SW480 (cell line): ENCODE results near the gene PPFIBP1.
"Not testable (repeated sequence)": the region's sequence is repeated elsewhere in the genome, so short reads cannot be mapped to it uniquely, and the experiment has no call there.

Experiments
- DNase-seq: peaks from one replicate; pipeline ENCODE4 v3.0.0-alpha.2; 2016; ENCODE audit warnings: low spot score

The PPFIBP1 gene

DNA sequence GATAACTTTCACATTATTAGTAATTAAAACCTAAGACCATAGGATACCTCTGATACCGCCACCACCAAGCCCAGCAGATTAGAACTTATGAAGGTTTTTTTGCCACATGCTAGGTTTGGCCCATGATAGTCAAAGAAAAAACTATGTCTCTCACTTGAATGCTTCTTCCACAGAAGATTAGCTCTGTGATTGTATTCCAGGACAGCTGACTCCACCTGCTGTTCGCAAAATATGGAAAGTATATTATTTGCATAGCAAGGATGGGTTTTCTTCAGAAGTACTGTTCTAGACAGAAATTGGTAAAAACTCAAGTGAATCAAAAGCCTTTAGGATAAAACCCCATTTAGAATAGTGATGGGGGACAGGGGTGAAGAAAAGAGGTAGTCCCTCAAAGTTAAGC lies 42.2 kb downstream of the PPFIBP1 start:
- no peak for DNase-seq

- DNase-seq = no peak
Observed at GRCh38 chr12:27566626-27567025, 42.6 kb downstream of the PPFIBP1 start.

DNA sequence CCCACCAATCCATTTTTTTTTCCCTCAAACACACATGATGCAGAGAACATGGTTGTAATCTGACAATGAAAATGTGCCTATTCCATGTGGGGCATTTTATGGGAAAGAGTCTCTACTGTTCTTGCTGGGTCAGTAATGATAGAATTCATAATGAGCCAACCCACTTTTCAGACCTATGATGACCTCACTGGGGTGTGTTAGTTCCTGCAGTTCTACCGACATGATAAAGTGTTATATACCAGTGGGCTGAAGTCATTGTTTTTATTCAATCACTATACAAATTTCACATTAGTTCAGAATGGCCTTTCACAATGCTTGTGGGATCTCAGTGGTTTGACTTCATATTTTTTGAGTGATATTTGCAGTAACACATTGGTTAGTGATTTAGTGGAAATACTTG lies 47.5 kb downstream of the PPFIBP1 start:
- peak; percentile 62 for DNase-seq

- DNase-seq = no peak
Observed at GRCh38 chr12:27572486-27573255, 48.7 kb downstream of the PPFIBP1 start.

DNA sequence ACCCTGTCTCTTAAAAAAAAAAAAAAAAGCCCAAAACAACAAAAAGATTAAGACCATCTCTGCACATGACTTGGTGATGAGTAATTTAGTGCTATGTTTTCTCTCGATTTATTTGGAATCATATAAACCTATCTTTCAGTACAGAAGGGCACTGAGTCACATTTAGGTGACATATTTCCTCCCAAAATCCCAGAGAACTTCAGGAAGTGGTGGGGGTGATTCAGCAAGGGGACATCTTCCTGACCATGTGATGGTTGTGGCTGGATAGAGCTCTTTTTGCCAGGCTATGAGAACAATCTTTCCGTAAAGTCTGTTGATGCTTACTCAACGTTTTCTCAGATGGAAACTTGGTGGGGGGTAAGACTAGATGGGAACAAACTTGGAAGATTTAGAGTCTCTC lies 50.0 kb downstream of the PPFIBP1 start:
- peak; percentile 87 for DNase-seq

- no peak for DNase-seq
Observed at GRCh38 chr12:27575090-27575761, 51.2 kb downstream of the PPFIBP1 start.

- no peak for DNase-seq
Observed at GRCh38 chr12:27575762-27576118, 51.7 kb downstream of the PPFIBP1 start.

DNA sequence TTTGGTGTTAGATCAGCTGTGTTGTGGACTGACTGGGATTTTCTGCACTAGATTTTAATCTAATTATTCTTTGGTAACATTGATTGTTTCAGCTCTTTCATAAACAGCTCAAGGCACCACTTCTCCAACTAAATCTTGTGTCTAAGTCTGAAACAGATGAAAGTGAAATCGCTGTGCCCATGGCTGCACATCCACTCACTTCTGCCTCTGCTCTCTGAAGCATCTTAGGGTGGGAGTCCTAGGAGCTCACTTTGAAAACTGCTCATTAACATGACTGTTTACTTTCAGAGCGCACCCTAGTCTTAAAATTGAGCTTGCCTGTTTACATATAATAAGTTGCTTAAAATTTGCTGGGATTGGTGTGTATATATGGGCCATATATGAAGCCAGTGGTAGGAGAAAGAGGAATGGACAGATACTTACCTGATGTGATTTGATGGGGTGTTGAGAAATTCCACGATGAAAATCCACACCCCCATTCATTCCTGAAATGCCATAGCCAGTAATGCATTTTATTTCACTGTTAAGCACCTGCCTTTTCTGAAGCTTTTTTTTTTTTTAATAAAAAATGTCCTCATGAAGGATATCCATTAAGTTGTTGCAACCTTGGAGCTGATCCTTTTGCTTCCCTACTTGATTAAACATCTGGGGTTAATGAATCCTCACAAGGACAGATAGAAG lies 52.8 kb downstream of the PPFIBP1 start:
- no peak for DNase-seq

DNA sequence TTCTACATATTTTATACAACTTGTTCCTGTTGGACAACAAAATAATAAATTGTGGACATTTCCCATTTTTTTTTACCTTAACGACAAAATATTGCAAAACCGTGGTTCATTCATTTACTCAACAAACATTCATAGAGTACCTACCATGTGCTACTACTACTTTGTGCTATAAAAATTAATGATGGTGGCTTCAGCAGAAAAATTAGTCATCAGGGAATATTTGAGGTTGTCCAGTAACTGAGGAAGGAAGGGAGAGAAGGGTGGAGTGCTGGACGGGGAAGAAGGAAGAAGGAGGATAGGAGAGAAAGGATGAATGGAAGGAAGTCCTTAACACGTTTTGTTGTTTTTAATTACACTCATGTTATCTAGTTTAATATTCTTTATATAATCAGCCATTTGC lies 53.7 kb downstream of the PPFIBP1 start:
- DNase-seq = no peak

GRCh38 chr12:27578689-27579372 lies 54.8 kb downstream of the PPFIBP1 start:
- no peak for DNase-seq

DNA sequence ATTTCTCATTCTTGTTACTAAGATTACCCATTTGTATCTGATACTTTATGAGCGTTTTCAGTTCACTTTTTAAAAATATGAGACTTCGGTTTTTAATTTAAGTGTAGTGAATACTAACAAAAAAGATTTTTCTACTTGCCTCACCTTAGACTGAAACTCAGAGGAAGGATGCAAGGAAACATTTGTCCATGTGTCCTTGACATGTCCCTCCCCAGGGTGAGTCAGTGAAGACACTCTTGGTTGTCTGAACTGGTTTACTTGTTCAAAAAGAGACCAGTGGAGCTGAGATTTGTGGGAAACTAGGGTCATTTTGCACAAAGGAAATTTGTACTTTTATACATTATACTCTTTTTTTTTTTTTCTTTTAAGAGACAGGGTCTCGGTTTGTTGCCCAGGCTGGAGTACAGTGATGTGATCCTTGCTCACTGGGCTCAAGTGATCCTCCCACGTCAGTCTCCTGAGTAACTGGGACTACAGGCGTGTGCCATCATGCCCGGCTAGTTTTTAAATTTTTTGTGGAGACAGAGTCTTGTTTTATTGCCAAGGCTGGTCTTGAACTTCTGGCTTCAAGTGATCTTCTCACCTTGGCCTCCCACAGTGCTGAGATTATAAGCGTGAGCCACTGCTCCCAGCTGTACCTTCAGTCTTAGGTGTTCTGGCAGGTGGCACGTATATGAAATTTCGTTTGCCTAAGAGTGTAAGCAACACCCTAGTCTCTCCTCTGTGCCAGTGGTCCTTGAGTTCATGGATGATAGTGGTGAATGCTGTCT lies 56.7 kb downstream of the PPFIBP1 start:
- DNase-seq = no peak

DNA sequence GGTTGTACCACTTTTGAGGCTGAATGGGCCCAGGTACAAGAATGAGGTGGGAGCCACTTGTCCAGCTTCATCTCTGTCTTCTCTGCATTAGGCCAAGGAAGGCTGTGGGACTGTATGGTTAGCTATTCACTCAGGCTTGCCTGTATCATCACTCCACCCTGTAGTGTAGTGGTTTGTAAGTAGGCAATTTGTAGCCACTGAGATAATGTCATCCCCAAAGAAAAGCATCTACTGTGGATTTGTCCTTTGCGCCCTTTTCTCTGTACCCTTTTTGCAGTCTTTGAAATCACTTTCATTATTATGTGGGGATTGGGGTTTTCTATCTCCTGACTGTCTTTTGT lies 57.3 kb downstream of the PPFIBP1 start:
- DNase-seq = not testable (repeated sequence)

DNA sequence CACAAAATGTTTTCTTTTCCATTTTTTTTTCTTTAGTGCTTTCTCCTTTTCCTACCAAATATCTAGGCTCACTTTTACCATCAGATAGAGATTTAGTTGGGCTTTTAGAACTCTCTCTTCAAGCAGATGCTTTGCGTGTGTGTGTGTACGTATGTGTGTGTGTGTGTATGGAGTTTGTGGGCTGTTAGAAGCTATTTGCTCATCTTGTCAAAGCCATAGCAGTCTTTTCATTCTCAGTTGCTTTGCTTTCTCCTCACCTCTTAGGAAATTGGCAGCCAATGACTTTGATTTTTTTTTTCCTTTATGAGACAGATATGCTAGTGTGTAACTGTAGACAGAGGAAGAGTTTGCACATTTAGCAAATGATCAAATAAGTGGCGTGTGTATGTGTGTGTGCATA lies 57.8 kb downstream of the PPFIBP1 start:
- DNase-seq = not testable (repeated sequence)

GRCh38 chr12:27582445-27582844 lies 58.4 kb downstream of the PPFIBP1 start:
- DNase-seq = not testable (repeated sequence)

DNA sequence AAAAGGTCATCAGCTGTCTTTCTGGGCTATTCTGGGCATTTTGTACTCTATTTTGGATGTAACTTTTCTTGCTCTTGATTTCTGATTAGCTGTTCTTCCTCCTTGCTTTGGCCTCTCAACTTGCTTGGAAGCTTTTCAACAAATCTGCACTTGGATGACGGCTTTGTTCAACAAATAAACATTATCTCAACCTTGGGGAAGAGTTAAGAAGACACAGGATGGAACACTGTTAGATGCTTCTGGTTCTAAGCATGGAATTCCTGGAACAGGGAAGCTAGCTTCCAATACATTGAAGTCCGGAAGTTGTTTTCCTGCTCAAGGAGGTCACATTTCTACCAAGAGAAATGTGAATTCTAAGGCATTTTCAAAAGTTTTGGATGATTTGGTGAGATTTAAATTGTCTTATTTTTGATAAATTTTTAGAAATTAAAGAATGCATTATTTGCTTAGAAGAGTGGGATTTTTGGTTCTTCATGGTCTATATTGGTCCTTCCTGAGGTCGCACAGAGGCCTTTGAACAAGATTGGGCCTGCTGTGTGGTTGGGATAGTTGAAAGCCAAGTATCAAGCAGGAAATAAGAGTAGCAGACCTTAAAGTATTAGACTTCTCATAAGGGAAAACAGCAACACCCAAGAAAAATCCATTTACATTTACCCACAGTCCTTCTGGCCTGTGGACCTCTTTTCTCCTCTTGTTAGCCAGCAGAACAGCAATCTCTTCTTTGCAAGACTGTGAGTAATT lies 59.2 kb downstream of the PPFIBP1 start:
- no peak for DNase-seq

GRCh38 chr12:27583981-27584380 lies 60.0 kb downstream of the PPFIBP1 start:
- no peak for DNase-seq

DNA sequence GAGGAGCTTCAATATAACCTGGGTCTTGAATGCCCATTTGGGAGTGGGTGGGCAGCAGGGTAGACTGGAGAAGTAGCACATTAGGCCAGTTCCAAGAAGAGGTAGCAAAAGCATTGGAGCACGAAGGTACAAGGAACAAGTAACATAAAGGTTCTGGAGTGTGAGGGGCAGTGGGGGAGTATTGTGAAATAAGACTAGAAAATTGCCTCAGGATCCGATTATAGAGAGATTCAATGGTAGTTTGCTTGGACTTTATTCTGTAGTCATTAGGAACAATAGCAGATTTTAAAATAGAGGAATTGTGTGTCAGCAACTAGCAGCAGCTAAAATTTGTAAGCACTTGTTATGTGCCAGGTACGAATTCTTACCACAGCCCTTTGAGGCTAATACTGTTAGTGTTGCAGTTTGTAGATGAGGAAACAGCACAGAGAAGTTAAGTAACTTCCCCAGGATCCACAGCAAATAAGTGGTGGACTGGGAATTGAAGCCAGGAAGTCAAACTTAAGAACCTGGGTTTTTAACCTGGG lies 61.8 kb downstream of the PPFIBP1 start:
- DNase-seq = no peak

DNA sequence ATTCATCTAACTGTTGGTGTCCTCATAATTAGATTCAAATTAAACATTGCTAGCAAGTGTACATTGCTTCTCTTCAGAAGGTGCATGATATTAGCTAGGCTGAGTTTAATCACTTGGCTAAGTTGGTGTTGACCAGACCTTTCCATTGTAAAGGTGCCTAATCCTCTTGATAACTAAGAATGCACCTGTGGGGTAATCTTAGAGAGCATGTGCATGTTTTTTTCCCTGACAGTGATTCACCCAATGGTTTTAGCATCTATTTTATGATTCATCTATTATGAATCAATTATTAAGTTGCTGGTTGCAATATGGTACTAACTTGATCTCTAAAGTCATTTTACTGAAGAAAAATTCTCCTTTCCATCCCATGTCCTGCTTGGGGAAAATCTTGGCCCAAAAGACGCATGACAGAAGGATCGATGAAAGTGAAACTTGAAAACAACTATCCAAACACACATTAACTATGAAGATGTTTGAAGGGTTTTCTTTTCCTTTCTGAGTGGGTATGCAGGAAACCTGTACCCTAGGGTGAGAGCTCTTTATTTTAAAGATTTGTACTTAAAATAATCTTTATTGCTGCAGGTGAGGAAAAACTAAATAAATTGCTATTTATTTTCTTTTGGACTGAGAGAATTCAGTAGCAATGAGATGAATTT lies 64.2 kb downstream of the PPFIBP1 start:
- DNase-seq = not testable (repeated sequence)

DNA sequence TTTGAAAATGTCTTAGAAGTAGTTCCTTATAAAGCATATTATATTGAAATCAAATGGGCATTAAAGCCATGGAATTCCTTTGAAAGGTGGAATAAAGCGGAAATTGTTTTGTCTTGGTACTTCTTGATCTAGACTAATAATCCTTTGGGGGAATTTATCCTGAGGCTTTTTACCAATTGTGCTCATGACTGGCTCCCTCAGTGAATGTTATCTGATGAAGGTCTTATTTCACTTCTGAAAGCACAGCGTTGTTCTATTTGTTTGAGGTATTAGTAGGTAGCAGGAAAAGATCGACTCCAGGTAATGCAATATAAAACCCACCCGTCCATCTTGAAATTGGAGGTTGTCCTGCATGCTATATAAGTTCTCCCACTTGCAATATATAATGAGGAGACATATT lies 64.8 kb downstream of the PPFIBP1 start:
- DNase-seq = no peak

GRCh38 chr12:27589419-27589818 lies 65.4 kb downstream of the PPFIBP1 start:
- DNase-seq = no peak
